Loucy (cell line): ENCODE results near the gene SLC16A10.
"Not testable (repeated sequence)": the region's sequence is repeated elsewhere in the genome, so short reads cannot be mapped to it uniquely, and the experiment has no call there.

ENCODE experiments used
- H2AFZ ChIP-seq: fragments of 200-600 bp; sonication (generic); 2 replicates; pipeline ENCODE4 v1.6.0; 2016; ENCODE audit warnings: antibody characterized with exemption, mild to moderate bottlenecking, low read length, moderate library complexity
- H3F3A ChIP-seq: fragments of 200-600 bp; 2 replicates; pipeline ENCODE4 v1.6.0; 2016; ENCODE audit warnings: antibody characterized with exemption, low read depth, mild to moderate bottlenecking
- H3K27me3 ChIP-seq: fragments of 200-600 bp; sonication (generic); 2 replicates; pipeline ENCODE4 v1.6.1; 2014; ENCODE audit warnings: low read length, mild to moderate bottlenecking; ENCODE audit not compliant: insufficient read depth, poor library complexity, severe bottlenecking
- H3K36me3 ChIP-seq: fragments of 200-600 bp; sonication (generic); 2 replicates; pipeline ENCODE4 v1.6.1; 2016; ENCODE audit warnings: low read length; ENCODE audit not compliant: insufficient read depth
- H3K4me1 ChIP-seq: fragments of 200-600 bp; sonication (generic); 2 replicates; pipeline ENCODE4 v1.5.1; 2014; ENCODE audit warnings: low read length, mild to moderate bottlenecking; ENCODE audit not compliant: insufficient read depth, poor library complexity, severe bottlenecking
- H3K4me2 ChIP-seq: fragments of 200-600 bp; sonication (generic); 2 replicates; pipeline ENCODE4 v1.6.0; 2014; ENCODE audit warnings: antibody characterized with exemption, low read length, low read depth, mild to moderate bottlenecking; ENCODE audit not compliant: poor library complexity, severe bottlenecking
- H3K4me3 ChIP-seq: fragments of 200-600 bp; sonication (generic); 2 replicates; pipeline ENCODE4 v1.5.1; 2014; ENCODE audit warnings: low read length, mild to moderate bottlenecking, mixed read lengths; ENCODE audit not compliant: poor library complexity, severe bottlenecking
- H3K79me2 ChIP-seq: fragments of 200-600 bp; sonication (generic); 2 replicates; pipeline ENCODE4 v1.6.1; 2014; ENCODE audit warnings: low read length; ENCODE audit not compliant: insufficient read depth
- H3K9ac ChIP-seq: fragments of 200-600 bp; sonication (generic); 2 replicates; pipeline ENCODE4 v1.6.0; 2014; ENCODE audit warnings: mild to moderate bottlenecking, low read depth, low read length, moderate library complexity; ENCODE audit not compliant: poor library complexity, severe bottlenecking
- H3K9me2 ChIP-seq: fragments of 200-600 bp; sonication (generic); replicated peaks from 2 replicates; pipeline ENCODE4 v1.6.1; 2016; ENCODE audit warnings: low read depth, low read length, mixed read lengths
- H3K9me3 ChIP-seq: fragments of 200-600 bp; sonication (generic); 2 replicates; pipeline ENCODE4 v1.6.1; 2014; ENCODE audit warnings: mild to moderate bottlenecking, antibody characterized with exemption, low read length, low read depth; ENCODE audit not compliant: insufficient read depth
- H4K20me1 ChIP-seq: fragments of 200-600 bp; sonication (generic); 2 replicates; pipeline ENCODE4 v1.6.0; 2014; ENCODE audit warnings: antibody characterized with exemption, low read length, mild to moderate bottlenecking; ENCODE audit not compliant: insufficient read depth, poor library complexity, severe bottlenecking
- CTCF ChIP-seq: fragments of 200-600 bp; sonication (generic); conservative IDR thresholded peaks from 2 replicates; pipeline ENCODE4 v1.5.1; 2014; ENCODE audit warnings: mild to moderate bottlenecking, antibody characterized with exemption, low read length
- EZH2phosphoT487 ChIP-seq: fragments of 200-600 bp; IDR thresholded peaks from 2 replicates; pipeline ENCODE4 v1.6.1; 2018; ENCODE audit warnings: antibody characterized with exemption, mild to moderate bottlenecking, moderate library complexity, borderline replicate concordance

Gene SLC16A10

GRCh38 chr6:111185954-111186353, 98.7 kb downstream of the SLC16A10 start:
- Histone ChIP-seq H3K9ac (no peak overlapping the region), H4K20me1 (no peaks in the 10 kb centered on the region), H3K27me3 (no peaks in the 10 kb centered on the region), H3F3A (no peaks in the 10 kb centered on the region), H3K4me2 (no peak overlapping the region), H3K79me2 (no peaks in the 10 kb centered on the region), H3K9me3 (peaks cover 15% of the 10 kb centered on the region; the same call in 1 of the 2 replicates), H3K4me3 (no peak overlapping the region), H3K9me2 (no peaks in the 10 kb centered on the region), H3K4me1 (no peaks in the 10 kb centered on the region), H3K36me3 (no peaks in the 10 kb centered on the region; the same call in 1 of the 2 replicates), H2AFZ (no peak overlapping the region)
- no peak for TF ChIP-seq CTCF
- no peak for TF ChIP-seq EZH2phosphoT487

- Histone ChIP-seq H4K20me1 (no peaks in the 10 kb centered on the region), H3K27me3 (no peaks in the 10 kb centered on the region), H3K4me2 (no peak overlapping the region), H3K9me3 (peaks cover 15% of the 10 kb centered on the region; the same call in 1 of the 2 replicates), H2AFZ (no peak overlapping the region), H3F3A (no peaks in the 10 kb centered on the region), H3K79me2 (no peaks in the 10 kb centered on the region), H3K36me3 (no peaks in the 10 kb centered on the region; the same call in 1 of the 2 replicates), H3K4me3 (no peak overlapping the region), H3K9me2 (no peaks in the 10 kb centered on the region), H3K4me1 (peaks cover 9% of the 10 kb centered on the region), H3K9ac (no peak overlapping the region)
- TF ChIP-seq CTCF (no peak), EZH2phosphoT487 (no peak)
Observed at GRCh38 chr6:111187874-111188273, 100.6 kb downstream of the SLC16A10 start.

- H2AFZ ChIP-seq, H3K27me3 ChIP-seq, H3K36me3 ChIP-seq, H4K20me1 ChIP-seq, H3K9me2 ChIP-seq, H3K4me3 ChIP-seq, H3K79me2 ChIP-seq, H3K9ac ChIP-seq, H3K4me2 ChIP-seq, H3F3A ChIP-seq: not testable (repeated sequence)
- Histone ChIP-seq H3K4me1 (peaks cover 28% of the 10 kb centered on the region), H3K9me3 (peaks cover 15% of the 10 kb centered on the region; the same call in 1 of the 2 replicates)
Observed at GRCh38 chr6:111189666-111190210, 102.4 kb downstream of the SLC16A10 start.

- Histone ChIP-seq H3K4me1 (peaks cover 37% of the 10 kb centered on the region), H3K9me2 (no peaks in the 10 kb centered on the region), H3K9ac (no peak overlapping the region), H3K79me2 (no peaks in the 10 kb centered on the region), H3K9me3 (peaks cover 15% of the 10 kb centered on the region; the same call in 1 of the 2 replicates), H3F3A (no peaks in the 10 kb centered on the region), H3K27me3 (no peaks in the 10 kb centered on the region), H3K4me3 (no peak overlapping the region), H3K36me3 (no peaks in the 10 kb centered on the region), H4K20me1 (no peaks in the 10 kb centered on the region), H3K4me2 (no peak overlapping the region), H2AFZ (no peak overlapping the region)
- no peak for TF ChIP-seq EZH2phosphoT487
- no peak for TF ChIP-seq CTCF
Observed at GRCh38 chr6:111190637-111191036, 103.3 kb downstream of the SLC16A10 start.

- not testable (repeated sequence) for H3K9ac ChIP-seq, H3K4me2 ChIP-seq, H4K20me1 ChIP-seq, H3F3A ChIP-seq, H3K9me2 ChIP-seq, H3K79me2 ChIP-seq, H3K36me3 ChIP-seq, H3K27me3 ChIP-seq, H3K4me3 ChIP-seq, H2AFZ ChIP-seq
- Histone ChIP-seq H3K4me1 (peaks cover 38% of the 10 kb centered on the region), H3K9me3 (peaks cover 15% of the 10 kb centered on the region; the same call in 1 of the 2 replicates)
Observed at GRCh38 chr6:111191136-111191535, 103.8 kb downstream of the SLC16A10 start.
